CD4-positive, alpha-beta T cell treated with Interleukin-17A for 4 hours (primary cell): ENCODE measurements around the gene LRTM2.

Source experiments
- DNase-seq: peaks from one replicate; pipeline ENCODE4 v3.0.0-alpha.2; 2020; ENCODE audit warnings: mixed read lengths

Gene LRTM2

DNA sequence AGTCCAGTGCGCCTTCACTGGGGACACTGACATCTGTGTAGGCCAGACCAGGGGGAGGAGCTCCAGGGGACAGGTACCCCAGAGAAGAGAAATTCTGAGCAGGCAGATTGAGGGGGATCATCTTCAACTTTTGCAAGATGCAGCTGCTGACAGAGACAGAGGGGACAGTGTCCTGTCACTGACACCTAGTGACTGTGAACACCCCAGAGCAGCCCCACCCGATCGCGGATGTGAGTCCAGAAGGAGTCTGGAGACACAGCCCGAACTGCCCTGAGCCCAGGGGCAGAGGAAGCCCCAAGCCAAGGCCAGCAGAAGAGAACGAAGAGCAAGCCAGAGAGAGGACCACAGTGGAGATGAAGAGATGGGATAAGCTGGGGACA is 21.7 kb upstream of the LRTM2 start:
- no peak for DNase-seq

DNA sequence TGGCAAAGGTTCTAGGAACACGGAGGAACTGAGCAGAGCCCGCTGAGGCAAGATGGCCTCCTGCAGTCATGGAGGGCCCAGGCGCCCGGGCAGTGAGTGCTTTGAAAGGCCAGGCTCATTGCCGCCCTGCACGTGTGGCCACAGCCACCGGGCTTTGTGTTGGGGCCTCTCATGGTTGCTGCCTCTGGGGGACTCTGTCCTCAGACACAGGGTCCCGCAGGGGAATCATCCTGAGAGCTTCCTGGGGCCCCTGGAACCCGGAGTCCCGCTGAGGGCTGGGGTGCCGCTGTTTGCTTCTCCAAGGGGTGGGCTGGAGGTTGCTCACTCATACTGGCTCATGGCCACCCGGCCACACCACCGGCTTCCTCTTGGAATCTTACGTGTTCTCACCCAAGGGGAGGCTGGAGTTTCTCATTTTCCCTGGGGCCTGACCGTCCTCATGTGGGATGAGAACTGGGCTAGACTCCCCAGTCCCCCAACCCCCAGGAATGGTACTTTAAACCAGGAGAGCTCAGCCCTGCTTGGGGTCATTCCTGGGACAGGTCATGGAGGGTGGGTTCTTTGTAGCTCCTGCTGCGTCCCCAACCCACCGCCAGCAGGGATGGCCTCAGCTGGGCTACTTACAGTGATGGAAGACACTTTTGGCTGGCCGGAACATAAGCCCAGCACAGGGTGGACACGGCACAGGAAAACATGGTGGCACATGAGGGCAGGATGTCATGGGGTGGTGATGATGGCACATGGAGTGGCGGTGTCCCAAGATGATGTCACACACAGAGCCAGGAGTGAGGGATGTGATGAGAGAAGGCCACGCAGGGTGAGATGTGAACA is 21.1 kb upstream of the LRTM2 start:
- no peak for DNase-seq

GRCh38 chr12:1799882-1800400 is 20.4 kb upstream of the LRTM2 start:
- DNase-seq: no peak

DNA sequence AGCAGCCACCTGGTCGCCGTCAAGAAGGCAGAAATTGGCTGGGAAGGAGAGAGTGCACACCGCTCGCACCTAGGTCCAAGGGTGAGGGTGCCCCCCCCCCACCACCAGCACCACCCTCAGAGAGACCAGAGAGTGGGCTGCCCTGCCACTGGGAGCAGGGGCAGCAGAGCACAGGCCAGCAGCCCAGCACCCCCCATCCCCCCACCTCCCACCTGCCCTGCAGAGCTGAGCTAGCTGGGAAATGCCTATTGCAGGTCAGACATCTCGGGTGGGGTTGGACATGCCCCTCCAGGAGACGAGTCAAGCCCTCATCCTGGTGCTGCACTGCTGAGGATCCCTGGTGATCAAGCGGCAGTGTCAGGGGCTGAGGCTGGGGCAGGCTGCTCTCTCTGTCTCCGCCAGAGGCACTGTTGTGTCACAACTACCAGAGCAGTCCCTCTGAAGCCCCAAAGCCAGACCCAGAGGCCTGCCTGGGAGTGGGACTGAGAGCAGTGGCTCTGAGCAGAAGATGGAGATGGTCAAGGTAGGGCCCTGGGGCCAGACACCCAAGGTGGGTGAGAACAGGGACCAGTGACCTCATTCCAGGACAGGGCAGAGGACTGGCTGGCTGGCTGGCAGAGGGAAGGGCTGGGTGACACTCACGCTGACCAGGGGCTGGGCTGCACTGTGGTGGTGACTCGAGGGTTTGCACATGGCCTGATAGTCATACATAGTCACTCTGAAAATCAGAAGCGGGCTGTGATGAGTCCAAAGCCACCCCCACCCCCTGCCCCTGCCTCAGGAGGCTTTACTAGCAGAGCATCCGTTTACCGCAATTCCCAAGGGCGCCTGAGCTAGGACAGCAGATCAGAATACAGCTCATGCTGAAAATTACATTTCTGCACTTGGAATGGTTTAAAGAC is 19.7 kb upstream of the LRTM2 start:
- DNase-seq: peak; percentile 47

DNA sequence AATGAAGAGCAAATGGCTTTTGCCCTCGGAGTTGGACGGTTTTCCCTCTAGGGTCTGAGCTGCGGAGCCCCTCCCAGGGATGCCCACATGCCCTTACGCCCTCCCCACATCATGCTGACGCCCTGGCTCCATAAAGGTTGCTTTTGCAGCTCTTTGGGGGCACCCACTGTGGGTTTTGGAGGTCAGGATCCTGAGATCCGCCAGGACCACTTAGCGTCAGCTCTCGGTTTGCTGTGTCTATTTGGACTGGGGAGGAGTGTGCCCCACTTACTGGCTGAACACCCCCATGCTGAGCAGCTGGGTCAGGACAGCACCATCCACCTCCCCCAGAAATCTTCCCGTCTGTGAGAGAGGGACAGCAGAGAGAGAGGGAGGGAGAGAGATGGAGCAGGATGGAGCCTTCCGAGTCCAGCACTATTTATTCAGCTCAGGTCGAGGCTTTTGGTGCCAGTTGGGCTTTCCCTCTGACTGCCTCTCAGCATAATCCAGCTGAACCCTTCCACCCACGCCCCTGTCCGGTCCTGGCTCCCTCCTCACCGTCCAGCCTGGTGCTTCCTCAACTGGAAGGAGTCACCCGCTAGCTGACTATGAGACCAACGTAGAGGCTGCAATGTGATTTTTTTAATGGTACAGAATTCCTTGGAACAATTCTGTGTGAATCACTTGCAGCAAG is 18.9 kb upstream of the LRTM2 start:
- no peak for DNase-seq

GRCh38 chr12:1803736-1804135 is 16.6 kb upstream of the LRTM2 start:
- no peak for DNase-seq

DNA sequence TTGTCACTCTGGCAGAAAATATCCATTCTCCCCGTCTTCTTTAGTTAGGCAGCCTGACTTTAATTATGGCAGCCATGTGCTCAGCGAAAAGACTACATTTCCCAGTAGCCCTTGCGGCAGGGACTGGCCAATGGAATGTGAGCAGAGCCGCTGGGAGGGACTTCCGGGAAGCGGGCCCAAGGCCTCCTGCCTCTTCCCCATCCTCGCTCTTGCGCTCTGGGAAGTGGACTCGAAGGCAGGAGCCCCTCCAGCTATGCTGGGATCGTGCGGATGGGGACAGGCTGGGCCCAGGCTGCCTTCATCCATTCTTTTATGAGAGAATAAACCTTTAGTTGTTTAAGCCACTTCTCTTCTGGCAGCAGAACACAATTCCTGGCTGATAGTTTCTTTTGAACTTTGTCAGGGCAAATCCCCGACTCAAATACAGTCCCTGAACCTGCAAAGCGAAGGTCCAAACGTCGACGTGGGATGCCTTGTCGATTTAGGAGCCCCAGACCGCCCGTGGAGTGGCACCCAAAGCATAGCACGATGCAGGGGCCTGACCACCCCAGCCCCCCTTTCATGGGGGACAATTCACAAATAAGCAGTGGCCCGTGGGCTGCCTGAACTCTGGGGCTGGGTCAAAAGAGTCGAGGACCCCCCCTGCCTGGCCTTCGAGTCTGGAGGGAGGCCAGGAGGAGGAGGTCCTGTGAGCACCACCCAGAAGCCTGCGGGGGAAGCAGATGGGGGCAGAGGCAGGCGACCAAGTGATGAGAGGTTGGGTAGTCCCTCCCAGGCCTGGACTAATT is 15.6 kb upstream of the LRTM2 start:
- DNase-seq: peak; percentile 90

DNA sequence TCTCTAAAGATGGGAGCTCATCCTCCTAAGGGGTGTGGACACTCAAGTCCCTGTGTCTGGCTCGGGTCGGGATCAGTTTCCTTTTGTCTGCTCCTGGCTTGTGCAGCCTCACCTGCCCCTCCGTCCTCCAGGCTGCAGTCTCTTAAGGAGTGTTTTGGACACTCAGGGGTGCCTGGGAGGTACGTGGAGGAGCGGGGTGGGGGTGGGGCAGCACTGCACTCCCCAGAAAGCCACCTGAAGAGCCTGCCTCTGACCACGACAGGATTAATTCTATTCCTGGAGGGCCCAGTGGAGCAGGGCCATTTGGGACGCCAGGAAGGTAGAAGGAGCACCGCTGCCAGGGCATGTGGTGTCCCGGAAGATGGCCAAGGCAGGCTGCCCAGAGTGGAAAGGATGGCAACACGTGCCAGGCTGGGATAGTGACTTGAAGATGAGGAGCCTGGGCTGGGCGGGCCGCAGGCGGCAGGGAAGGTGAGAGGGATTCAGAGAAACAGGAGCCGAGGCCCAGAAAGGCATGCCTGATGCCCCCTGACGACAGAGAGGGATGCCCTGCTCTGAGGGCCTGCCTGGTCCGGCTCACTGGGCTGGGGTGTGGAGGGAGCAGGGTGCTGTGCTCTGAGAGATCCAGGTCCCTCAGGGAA is 14.8 kb upstream of the LRTM2 start:
- no peak for DNase-seq

- DNase-seq: no peak
These were observed 13.9 kb upstream of the LRTM2 start for GRCh38 chr12:1806301-1807086.

GRCh38 chr12:1807087-1807860 is 13.1 kb upstream of the LRTM2 start:
- no peak for DNase-seq

DNA sequence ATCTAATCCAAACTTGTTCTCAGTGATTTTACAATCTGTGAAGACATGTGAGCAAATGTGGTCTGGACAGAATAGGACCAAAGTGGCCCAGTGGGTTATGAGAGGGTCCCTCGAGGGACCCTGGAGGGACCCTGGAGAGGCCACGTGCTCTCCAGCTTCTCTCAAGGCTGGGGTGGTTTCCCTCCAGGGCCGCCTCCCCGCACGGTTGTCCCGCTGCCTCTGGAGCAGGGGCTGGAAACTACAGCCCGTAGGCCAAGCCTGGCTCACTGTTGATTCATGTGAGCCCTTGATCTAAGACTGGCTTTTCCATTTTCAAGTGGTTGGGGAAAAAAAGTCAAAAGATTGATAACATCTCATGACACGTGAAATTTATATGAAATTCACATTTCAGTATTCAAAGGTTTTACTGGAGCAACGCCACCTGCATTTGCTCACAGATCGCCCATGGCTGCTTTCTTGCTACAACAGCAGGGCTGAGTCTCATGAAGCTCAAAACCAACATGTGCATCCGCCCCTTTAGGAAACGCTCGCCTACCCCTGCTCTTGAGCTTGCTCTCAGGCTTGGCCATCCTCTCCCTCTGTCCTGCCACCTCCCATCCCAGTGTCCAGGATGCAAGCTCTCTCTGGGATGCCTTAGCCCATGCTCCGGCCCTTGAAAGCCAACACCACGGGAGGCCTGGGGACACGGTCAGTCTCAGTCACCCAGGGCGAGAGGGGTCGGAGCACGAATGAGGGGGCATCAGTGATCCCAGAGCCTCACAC is 12.1 kb upstream of the LRTM2 start:
- DNase-seq: no peak

- no peak for DNase-seq
These were observed 11.4 kb upstream of the LRTM2 start for GRCh38 chr12:1808798-1809480.

GRCh38 chr12:1809591-1810190 is 10.7 kb upstream of the LRTM2 start:
- no peak for DNase-seq

DNA sequence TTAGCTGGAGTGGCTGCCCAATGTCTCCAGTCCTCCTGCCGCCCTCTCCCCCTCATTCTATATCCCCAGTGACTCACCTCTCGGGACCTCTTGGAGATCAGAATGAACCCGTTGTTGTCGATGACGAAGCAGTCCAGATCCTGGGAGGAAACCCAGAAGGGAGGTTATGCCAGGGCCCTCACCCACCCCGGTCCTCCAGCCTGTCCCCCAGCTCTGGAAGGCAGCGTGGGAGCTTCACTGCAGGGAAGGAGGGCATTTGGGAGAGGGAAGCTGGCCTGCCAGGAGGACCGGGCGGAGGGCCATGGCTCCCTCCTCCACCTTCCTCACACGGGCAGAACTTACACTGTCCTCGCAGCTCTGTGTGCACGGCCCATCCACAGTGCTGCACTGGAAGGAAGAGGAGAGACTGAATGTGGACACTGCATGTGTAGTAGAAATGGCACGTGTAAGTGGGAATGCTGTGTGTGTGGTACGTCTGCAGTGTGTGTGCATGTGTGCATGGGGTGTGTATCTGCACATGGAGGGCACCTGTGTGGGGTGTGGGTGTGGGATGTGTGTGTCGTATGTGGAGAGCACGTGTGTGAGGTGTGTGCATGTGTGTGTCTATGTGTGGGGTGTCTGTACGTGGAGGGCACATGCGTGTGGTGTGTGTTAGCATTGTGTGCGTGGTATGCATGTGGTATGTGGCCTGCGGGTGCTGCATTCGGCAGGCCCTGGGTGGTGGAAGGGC is 10.0 kb upstream of the LRTM2 start:
- DNase-seq: no peak

GRCh38 chr12:1810931-1811280 is 9.5 kb upstream of the LRTM2 start:
- no peak for DNase-seq

- peak; percentile 61 for DNase-seq
These were observed 9.0 kb upstream of the LRTM2 start for GRCh38 chr12:1811281-1811947.

- DNase-seq: no peak
These were observed 8.4 kb upstream of the LRTM2 start for GRCh38 chr12:1811948-1812291.
